ENCODE data around the gene SH3D19. TPM values are rescaled to one million over a fixed set of nuclear protein-coding genes. Genes with fewer than 3 reads are reported as not detected.
"Not testable (repeated sequence)": the region's sequence is repeated elsewhere in the genome, so short reads cannot be mapped to it uniquely, and the experiment has no call there.

Gene SH3D19
- total and polyA plus RNA-seq, 5 donors: 46.7 to 123 (median 87.5) TPM

DNA sequence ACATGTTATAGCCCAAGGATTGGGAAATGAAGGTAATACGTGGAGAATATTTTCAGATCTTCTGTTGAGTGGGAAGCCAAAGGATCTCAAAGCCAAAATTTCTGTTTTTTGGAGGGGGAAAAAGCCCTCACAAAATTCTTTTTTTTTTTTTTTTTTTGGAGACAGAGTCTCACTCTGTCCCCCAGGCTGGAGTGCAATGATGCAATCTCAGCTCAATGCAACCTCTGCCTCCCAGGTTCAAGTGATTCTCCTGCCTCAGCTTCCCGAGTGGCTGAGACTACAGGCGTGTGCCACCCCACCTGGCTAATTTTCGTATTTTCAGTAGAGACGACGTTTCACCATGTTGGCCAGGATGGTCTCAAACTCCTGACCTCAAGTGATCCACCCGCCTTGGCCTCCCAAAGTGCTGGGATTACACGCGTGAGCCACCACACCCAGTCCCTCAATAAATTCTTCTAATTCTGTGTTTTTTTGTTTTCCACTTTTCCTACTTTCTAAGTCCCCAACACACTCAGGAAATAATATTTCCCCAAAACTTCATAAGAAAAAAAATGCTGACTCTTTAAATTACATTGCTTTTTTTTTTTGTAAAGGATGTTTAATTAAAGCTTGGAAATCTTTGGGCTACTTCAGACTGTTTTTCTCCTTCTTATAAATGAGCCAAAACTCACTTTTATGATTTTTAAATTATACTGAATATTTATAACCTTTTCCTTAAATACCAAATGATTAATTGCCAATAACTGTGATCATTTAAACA is 174.4 kb downstream of the SH3D19 start:
- Histone ChIP-seq H3K4me1 (ENCODE audit: control insufficient read depth, insufficient read depth, low read length) (no peaks in the 10 kb centered on the region), H3K27ac (ENCODE audit: low read length) (no peak overlapping the region), H3K9me3 (ENCODE audit: control insufficient read depth, low read length) (no peaks in the 10 kb centered on the region), H3K27me3 (ENCODE audit: control insufficient read depth, insufficient read depth) (no peaks in the 10 kb centered on the region), H3K4me3 (ENCODE audit: low read length) (no peak overlapping the region)
- intact Hi-C loops (cut with DNase I): no loop called here
- 92% methylated on average over 9 of the region's 9 CpGs for WGBS
- ATAC-seq (no peak), DNase-seq (no peak)

GRCh38 chr4:151148261-151148660 is 177.1 kb downstream of the SH3D19 start:
- intact Hi-C loops (cut with DNase I): no loop called here
- H3K9me3 ChIP-seq (ENCODE audit: control insufficient read depth, low read length): no peaks in the 10 kb centered on the region
- DNase-seq (no peak), ATAC-seq (no peak)
- no peak overlapping the region for H3K4me3 ChIP-seq (ENCODE audit: low read length)
- H3K27me3 ChIP-seq (ENCODE audit: control insufficient read depth, insufficient read depth): no peaks in the 10 kb centered on the region
- H3K27ac ChIP-seq (ENCODE audit: low read length): no peak overlapping the region
- WGBS: 76% methylated on average over 4 of the region's 4 CpGs
- peaks cover 3% of the 10 kb centered on the region for H3K4me1 ChIP-seq (ENCODE audit: control insufficient read depth, insufficient read depth, low read length)

DNA sequence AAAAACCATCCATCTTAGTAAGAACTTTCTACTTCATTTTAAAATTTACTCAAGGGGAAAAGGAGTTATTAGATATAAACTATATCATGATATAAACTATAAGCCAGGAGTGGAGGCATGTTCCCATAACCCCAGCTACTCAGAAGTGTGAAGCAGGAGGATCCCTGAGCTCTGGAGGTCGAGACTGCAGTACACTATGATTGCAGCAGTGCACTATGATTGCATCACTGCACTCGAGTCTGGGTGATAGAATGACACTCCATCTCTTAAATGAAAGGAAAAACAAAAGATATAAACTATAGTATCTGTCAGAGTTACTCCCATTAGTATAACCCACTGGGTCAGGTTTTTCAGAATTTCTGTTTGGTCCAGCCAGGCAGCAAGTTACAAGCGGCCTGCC is 178.4 kb downstream of the SH3D19 start:
- 74% methylated on average over 3 of the region's 3 CpGs for WGBS

GRCh38 chr4:151144329-151145072 is 180.9 kb downstream of the SH3D19 start:
- Histone ChIP-seq H3K27ac (ENCODE audit: low read length) (no peak overlapping the region), H3K27me3 (ENCODE audit: control insufficient read depth, insufficient read depth) (no peaks in the 10 kb centered on the region), H3K4me1 (ENCODE audit: control insufficient read depth, insufficient read depth, low read length) (peaks cover 3% of the 10 kb centered on the region), H3K4me3 (ENCODE audit: low read length) (no peak overlapping the region), H3K9me3 (ENCODE audit: control insufficient read depth, low read length) (no peaks in the 10 kb centered on the region)
- WGBS: 84% methylated on average over 5 of the region's 5 CpGs
- ATAC-seq: no peak
- no peak for DNase-seq
- intact Hi-C loops (cut with DNase I): no loop called here

More for the DNA sequence above, 178.4 kb downstream of the SH3D19 start:
- no peaks in the 10 kb centered on the region for H3K9me3 ChIP-seq (ENCODE audit: control insufficient read depth, low read length)
- no peak overlapping the region for H3K27ac ChIP-seq (ENCODE audit: low read length)
- H3K4me1 ChIP-seq (ENCODE audit: control insufficient read depth, insufficient read depth, low read length): peaks cover 3% of the 10 kb centered on the region
- no peaks in the 10 kb centered on the region for H3K27me3 ChIP-seq (ENCODE audit: control insufficient read depth, insufficient read depth)
- no peak for DNase-seq
- H3K4me3 ChIP-seq (ENCODE audit: low read length): no peak overlapping the region
- intact Hi-C loops (cut with DNase I): no loop called here
- no peak for ATAC-seq

DNA sequence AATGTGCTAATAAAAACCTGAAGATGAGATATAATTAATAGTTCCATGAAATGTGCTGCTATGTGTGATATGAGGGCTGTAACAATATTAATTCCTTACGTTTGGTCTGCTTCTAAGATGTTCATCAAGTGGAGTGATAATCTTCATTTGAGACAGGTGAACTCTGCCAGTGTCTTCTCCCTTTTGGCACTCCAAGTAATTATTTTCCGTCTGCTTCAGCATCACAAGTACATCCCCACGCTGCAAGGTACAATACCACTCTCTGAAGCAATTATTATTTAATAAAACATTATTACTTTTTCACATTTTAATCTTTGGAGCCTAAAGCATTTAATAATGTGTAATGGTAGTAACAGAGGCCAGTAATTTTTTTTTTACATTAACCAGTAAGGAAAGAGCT is 181.6 kb downstream of the SH3D19 start:
- DNase-seq: no peak
- Histone ChIP-seq H3K9me3 (ENCODE audit: control insufficient read depth, low read length) (no peaks in the 10 kb centered on the region), H3K27ac (ENCODE audit: low read length) (no peak overlapping the region), H3K27me3 (ENCODE audit: control insufficient read depth, insufficient read depth) (no peaks in the 10 kb centered on the region), H3K4me3 (ENCODE audit: low read length) (no peak overlapping the region), H3K4me1 (ENCODE audit: control insufficient read depth, insufficient read depth, low read length) (peaks cover 3% of the 10 kb centered on the region)
- WGBS: 95% methylated on average over 3 of the region's 3 CpGs
- intact Hi-C loops (cut with DNase I): no loop called here
- no peak for ATAC-seq

DNA sequence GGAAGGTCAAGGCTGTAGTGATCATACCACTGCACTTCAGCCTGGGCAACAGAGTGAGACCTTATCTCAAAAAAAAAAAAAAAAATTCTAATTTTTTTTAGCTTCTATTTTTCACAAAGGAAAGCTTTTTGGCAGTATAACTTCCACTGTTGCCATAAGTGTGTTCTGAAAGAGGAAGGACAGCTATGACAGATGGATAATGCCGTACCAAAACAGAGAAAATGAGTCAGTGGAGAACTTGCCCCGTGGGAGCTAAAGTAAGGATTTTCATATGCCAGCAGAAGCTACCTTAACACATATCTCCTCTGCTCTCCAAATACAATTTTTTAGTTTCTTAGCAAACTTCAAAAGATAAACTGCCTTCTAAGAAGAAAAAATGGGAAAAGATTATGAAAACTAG is 182.2 kb downstream of the SH3D19 start:
- no peak overlapping the region for H3K27ac ChIP-seq (ENCODE audit: low read length)
- no peaks in the 10 kb centered on the region for H3K27me3 ChIP-seq (ENCODE audit: control insufficient read depth, insufficient read depth)
- H3K9me3 ChIP-seq (ENCODE audit: control insufficient read depth, low read length): no peaks in the 10 kb centered on the region
- peaks cover 3% of the 10 kb centered on the region for H3K4me1 ChIP-seq (ENCODE audit: control insufficient read depth, insufficient read depth, low read length)
- intact Hi-C loops (cut with DNase I): no loop called here
- no peak overlapping the region for H3K4me3 ChIP-seq (ENCODE audit: low read length)
- DNase-seq (no peak), ATAC-seq (no peak)
- WGBS: 76% methylated on average over 2 of the region's 2 CpGs

- Histone ChIP-seq H3K27me3 (ENCODE audit: control insufficient read depth, insufficient read depth) (no peaks in the 10 kb centered on the region), H3K4me3 (ENCODE audit: low read length) (no peak overlapping the region), H3K9me3 (ENCODE audit: control insufficient read depth, low read length) (no peaks in the 10 kb centered on the region), H3K27ac (ENCODE audit: low read length) (no peak overlapping the region), H3K4me1 (ENCODE audit: control insufficient read depth, insufficient read depth, low read length) (peaks cover 3% of the 10 kb centered on the region)
- DNase-seq (no peak), ATAC-seq (no peak)
- WGBS: 96% methylated on average over 1 of the region's 1 CpG
- intact Hi-C loops (cut with DNase I): no loop called here
Observed at GRCh38 chr4:151142758-151143157, 182.6 kb downstream of the SH3D19 start.

GRCh38 chr4:151139814-151140213 is 185.6 kb downstream of the SH3D19 start:
- ATAC-seq (no peak), DNase-seq (no peak)
- H3K9me3 ChIP-seq (ENCODE audit: control insufficient read depth, low read length): no peaks in the 10 kb centered on the region
- no peak overlapping the region for H3K27ac ChIP-seq (ENCODE audit: low read length)
- H3K27me3 ChIP-seq (ENCODE audit: control insufficient read depth, insufficient read depth): no peaks in the 10 kb centered on the region
- no peak overlapping the region for H3K4me3 ChIP-seq (ENCODE audit: low read length)
- intact Hi-C loops (cut with DNase I): no loop called here
- WGBS: 93% methylated on average over 1 of the region's 1 CpG
- H3K4me1 ChIP-seq (ENCODE audit: control insufficient read depth, insufficient read depth, low read length): peaks cover 1% of the 10 kb centered on the region

GRCh38 chr4:151136048-151136447 is 189.4 kb downstream of the SH3D19 start:
- H3K4me1 ChIP-seq (ENCODE audit: control insufficient read depth, insufficient read depth, low read length); H3K27ac ChIP-seq (ENCODE audit: low read length); intact Hi-C loops (cut with DNase I); DNase-seq; ATAC-seq; H3K27me3 ChIP-seq (ENCODE audit: control insufficient read depth, insufficient read depth); H3K9me3 ChIP-seq (ENCODE audit: control insufficient read depth, low read length); H3K4me3 ChIP-seq (ENCODE audit: low read length): not testable (repeated sequence)
- 98% methylated on average over 3 of the region's 3 CpGs for WGBS

- WGBS: 92% methylated on average over 5 of the region's 5 CpGs
- intact Hi-C loops (cut with DNase I): no loop called here
- no peak for ATAC-seq
Observed at GRCh38 chr4:151133311-151133710, 192.1 kb downstream of the SH3D19 start.

GRCh38 chr4:151129796-151130195 is 195.6 kb downstream of the SH3D19 start:
- 66% methylated on average over 1 of the region's 1 CpG for WGBS
- intact Hi-C loops (cut with DNase I): no loop called here
- Histone ChIP-seq H3K27me3 (ENCODE audit: control insufficient read depth, insufficient read depth) (no peaks in the 10 kb centered on the region), H3K27ac (ENCODE audit: low read length) (no peak overlapping the region), H3K9me3 (ENCODE audit: control insufficient read depth, low read length) (no peaks in the 10 kb centered on the region), H3K4me3 (ENCODE audit: low read length) (no peak overlapping the region), H3K4me1 (ENCODE audit: control insufficient read depth, insufficient read depth, low read length) (no peaks in the 10 kb centered on the region)
- ATAC-seq: peak in 1 of 2 donors; percentile 74
- no peak for DNase-seq

More at GRCh38 chr4:151133311-151133710, 192.1 kb downstream of the SH3D19 start:
- H3K27me3 ChIP-seq (ENCODE audit: control insufficient read depth, insufficient read depth): no peaks in the 10 kb centered on the region
- H3K9me3 ChIP-seq (ENCODE audit: control insufficient read depth, low read length): no peaks in the 10 kb centered on the region
- DNase-seq: no peak
- H3K4me3 ChIP-seq (ENCODE audit: low read length): no peak overlapping the region
- no peaks in the 10 kb centered on the region for H3K4me1 ChIP-seq (ENCODE audit: control insufficient read depth, insufficient read depth, low read length)
- H3K27ac ChIP-seq (ENCODE audit: low read length): no peak overlapping the region
